Loucy (cell line): Measurements from ENCODE around the gene RNF215.

Experiments
- EZH2phosphoT487 ChIP-seq: fragments of 200-600 bp; IDR thresholded peaks from 2 replicates; pipeline ENCODE4 v1.6.1; 2018; ENCODE audit warnings: antibody characterized with exemption, mild to moderate bottlenecking, moderate library complexity, borderline replicate concordance
- TF ChIP-seq, protein P1 (sequence below): fragments of 200-600 bp; sonication (generic); conservative IDR thresholded peaks from 2 replicates; pipeline ENCODE4 v1.5.1; 2014; ENCODE audit warnings: mild to moderate bottlenecking, antibody characterized with exemption, low read length

DNA sequence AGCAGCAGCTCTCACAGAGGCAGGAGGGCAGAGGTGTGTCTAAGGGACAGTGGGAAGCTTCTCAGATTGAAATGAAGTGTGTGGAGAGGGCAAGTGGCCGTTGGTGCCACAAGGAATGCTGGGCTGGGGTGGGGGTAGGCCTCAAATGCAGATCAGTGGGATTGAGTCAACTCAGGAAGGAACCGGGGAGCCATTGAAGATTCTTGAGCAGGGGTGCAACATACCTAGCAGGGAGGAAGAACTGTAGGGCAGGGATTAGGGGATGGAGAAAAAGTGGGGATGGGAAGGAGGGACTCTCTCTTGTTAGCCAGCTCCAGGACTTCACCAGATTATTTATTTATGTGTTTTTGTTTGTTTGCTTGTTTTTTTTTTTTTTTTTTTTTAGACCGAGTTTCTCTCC is 6.7 kb upstream of the RNF215 start:
- TF ChIP-seq, protein P1, sequence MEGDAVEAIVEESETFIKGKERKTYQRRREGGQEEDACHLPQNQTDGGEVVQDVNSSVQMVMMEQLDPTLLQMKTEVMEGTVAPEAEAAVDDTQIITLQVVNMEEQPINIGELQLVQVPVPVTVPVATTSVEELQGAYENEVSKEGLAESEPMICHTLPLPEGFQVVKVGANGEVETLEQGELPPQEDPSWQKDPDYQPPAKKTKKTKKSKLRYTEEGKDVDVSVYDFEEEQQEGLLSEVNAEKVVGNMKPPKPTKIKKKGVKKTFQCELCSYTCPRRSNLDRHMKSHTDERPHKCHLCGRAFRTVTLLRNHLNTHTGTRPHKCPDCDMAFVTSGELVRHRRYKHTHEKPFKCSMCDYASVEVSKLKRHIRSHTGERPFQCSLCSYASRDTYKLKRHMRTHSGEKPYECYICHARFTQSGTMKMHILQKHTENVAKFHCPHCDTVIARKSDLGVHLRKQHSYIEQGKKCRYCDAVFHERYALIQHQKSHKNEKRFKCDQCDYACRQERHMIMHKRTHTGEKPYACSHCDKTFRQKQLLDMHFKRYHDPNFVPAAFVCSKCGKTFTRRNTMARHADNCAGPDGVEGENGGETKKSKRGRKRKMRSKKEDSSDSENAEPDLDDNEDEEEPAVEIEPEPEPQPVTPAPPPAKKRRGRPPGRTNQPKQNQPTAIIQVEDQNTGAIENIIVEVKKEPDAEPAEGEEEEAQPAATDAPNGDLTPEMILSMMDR = no peak
- no peak for TF ChIP-seq EZH2phosphoT487
